ENCODE results near the gene ZDHHC14.

DNA sequence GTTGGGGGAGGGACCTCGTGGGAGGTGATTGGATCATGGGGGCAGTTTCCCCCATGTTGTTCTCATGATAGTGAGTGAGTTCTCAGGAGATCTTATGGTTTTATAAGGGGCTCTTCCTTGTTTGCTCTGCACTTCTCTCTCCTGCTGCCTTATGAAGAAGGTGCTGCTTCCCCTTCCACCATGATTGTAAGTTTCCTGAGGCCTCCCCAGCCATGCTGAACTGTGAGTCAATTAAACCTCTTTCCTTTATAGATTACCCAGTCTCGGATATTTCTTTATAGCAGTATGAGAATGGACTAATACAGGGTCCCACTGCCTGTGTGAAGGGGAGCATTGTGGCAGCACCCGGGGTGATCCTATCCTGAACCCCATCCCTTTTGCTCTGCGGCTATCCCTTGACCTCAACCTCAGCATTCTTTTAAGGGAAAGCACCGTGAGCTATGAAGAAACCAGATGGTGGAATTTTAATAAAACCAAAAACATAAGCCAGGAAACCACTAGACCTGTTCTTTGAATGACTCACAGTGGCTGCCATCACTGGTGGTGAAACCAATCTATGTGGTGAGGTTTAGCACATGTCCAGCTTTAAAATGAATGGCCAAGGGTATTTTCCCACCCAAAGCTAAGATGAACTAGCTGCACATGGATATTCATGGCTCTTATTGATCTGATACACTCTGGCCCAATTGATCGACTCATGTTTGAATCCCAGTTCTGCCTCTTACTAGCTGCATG is 62.2 kb downstream of the ZDHHC14 start:
- no peak for TF ChIP-seq POLR2AphosphoS5 (IDR thresholded peaks at IDR 0.05)
- TF ChIP-seq, protein P1, sequence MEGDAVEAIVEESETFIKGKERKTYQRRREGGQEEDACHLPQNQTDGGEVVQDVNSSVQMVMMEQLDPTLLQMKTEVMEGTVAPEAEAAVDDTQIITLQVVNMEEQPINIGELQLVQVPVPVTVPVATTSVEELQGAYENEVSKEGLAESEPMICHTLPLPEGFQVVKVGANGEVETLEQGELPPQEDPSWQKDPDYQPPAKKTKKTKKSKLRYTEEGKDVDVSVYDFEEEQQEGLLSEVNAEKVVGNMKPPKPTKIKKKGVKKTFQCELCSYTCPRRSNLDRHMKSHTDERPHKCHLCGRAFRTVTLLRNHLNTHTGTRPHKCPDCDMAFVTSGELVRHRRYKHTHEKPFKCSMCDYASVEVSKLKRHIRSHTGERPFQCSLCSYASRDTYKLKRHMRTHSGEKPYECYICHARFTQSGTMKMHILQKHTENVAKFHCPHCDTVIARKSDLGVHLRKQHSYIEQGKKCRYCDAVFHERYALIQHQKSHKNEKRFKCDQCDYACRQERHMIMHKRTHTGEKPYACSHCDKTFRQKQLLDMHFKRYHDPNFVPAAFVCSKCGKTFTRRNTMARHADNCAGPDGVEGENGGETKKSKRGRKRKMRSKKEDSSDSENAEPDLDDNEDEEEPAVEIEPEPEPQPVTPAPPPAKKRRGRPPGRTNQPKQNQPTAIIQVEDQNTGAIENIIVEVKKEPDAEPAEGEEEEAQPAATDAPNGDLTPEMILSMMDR (IDR thresholded peaks at IDR 0.05), result no peak

Measured in prostate gland (tissue), 2 donors.